A549 (cell line): ENCODE results near the gene RORC.

Source experiments
- EP300 ChIP-seq, 2 experiments: fragments of >200 bp; sonication (Bioruptor Twin); formaldehyde crosslinking; IDR thresholded peaks; 2 replicates in 1 of 2; 3 replicates in 1 of 2; pipeline ENCODE4 v1.6.1; 2016 to 2017
- JUN ChIP-seq, 2 experiments: fragments of >200 bp; sonication (Bioruptor Twin); formaldehyde crosslinking; IDR thresholded peaks; 2 replicates in 1 of 2; 3 replicates in 1 of 2; pipeline ENCODE4 v1.6.1; 2016 to 2017
- ZC3H11A ChIP-seq: fragments of 450-650 bp; IDR thresholded peaks from 2 replicates; pipeline ENCODE4 v1.6.1; 2014; ENCODE audit warnings: antibody characterized with exemption, mild to moderate bottlenecking
- TF ChIP-seq, protein P1 (sequence below): fragments of >200 bp; sonication (Bioruptor Twin); formaldehyde crosslinking; IDR thresholded peaks from 3 replicates; pipeline ENCODE4 v1.5.1; 2016

GRCh38 chr1:151852733-151853132, 21.1 kb upstream of the RORC start:
- TF ChIP-seq, protein P1, sequence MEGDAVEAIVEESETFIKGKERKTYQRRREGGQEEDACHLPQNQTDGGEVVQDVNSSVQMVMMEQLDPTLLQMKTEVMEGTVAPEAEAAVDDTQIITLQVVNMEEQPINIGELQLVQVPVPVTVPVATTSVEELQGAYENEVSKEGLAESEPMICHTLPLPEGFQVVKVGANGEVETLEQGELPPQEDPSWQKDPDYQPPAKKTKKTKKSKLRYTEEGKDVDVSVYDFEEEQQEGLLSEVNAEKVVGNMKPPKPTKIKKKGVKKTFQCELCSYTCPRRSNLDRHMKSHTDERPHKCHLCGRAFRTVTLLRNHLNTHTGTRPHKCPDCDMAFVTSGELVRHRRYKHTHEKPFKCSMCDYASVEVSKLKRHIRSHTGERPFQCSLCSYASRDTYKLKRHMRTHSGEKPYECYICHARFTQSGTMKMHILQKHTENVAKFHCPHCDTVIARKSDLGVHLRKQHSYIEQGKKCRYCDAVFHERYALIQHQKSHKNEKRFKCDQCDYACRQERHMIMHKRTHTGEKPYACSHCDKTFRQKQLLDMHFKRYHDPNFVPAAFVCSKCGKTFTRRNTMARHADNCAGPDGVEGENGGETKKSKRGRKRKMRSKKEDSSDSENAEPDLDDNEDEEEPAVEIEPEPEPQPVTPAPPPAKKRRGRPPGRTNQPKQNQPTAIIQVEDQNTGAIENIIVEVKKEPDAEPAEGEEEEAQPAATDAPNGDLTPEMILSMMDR = no peak
- TF ChIP-seq JUN (IDR thresholded peaks at IDR 0.05) = no peak
- no peak for TF ChIP-seq ZC3H11A
- TF ChIP-seq EP300 (IDR thresholded peaks at IDR 0.05) = no peak
